Spleen (tissue), 11 donors: ENCODE data around the gene DOK5. TPM values are rescaled to one million over a fixed set of nuclear protein-coding genes. Genes with fewer than 3 reads are reported as not detected.

Experiments
- DNase-seq: peaks from one replicate; pipeline ENCODE4 v3.0.0-alpha.2; 2020
- H3K27ac ChIP-seq, 8 donors: fragments of 200-600 bp; sonication (generic) in 7 of 8; 1 replicate in 4 of 8; 2 replicates in 4 of 8; pipeline versions ENCODE4 v1.5.0 to v1.8.0; 2016 to 2021; ENCODE audit warnings: inconsistent platforms in 4 of 8, mild to moderate bottlenecking in 4 of 8, moderate library complexity in 1 of 8
- H3K27me3 ChIP-seq, 7 donors: fragments of 200-600 bp; sonication (generic) in 6 of 7; replicated peaks in 1 of 7; 1 replicate in 4 of 7; 2 replicates in 3 of 7; pipeline versions ENCODE4 v1.5.0 to v1.8.0; 2016 to 2021; ENCODE audit warnings: inconsistent platforms in 3 of 7, mild to moderate bottlenecking in 1 of 7
- H3K36me3 ChIP-seq, 6 donors: fragments of 200-600 bp; sonication (generic) in 5 of 6; 1 replicate in 4 of 6; 2 replicates in 2 of 6; pipeline versions ENCODE4 v1.5.0 to v1.8.0; 2016 to 2021; ENCODE audit warnings: inconsistent platforms in 2 of 6
- H3K4me1 ChIP-seq, 6 donors: fragments of 200-600 bp; sonication (generic) in 5 of 6; 1 replicate in 3 of 6; 2 replicates in 3 of 6; pipeline versions ENCODE4 v1.5.0 to v1.8.0; 2016 to 2021; ENCODE audit warnings: inconsistent platforms in 3 of 6
- H3K4me3 ChIP-seq, 8 donors: fragments of 200-600 bp; sonication (generic) in 7 of 8; 1 replicate in 4 of 8; 2 replicates in 4 of 8; pipeline versions ENCODE4 v1.5.0 to v1.8.0; 2016 to 2021; ENCODE audit warnings: inconsistent platforms in 4 of 8, mild to moderate bottlenecking in 4 of 8, moderate library complexity in 2 of 8
- H3K9me3 ChIP-seq, 8 donors: fragments of 200-600 bp; sonication (generic) in 7 of 8; 1 replicate in 4 of 8; 2 replicates in 4 of 8; pipeline versions ENCODE4 v1.5.0 to v1.8.0; 2016 to 2021; ENCODE audit warnings: inconsistent platforms in 4 of 8
- CTCF ChIP-seq, 11 experiments: fragments of 200-600 bp in 7 of 11; fragments of 450-650 bp in 4 of 11; sonication (generic) in 4 of 11; IDR thresholded peaks in 8 of 11; conservative IDR thresholded peaks in 3 of 11; 1 replicate in 7 of 11; 2 replicates in 4 of 11; pipeline versions ENCODE4 v1.4.0 to v1.8.0; 2016 to 2021; ENCODE audit warnings: antibody characterized with exemption in 11 of 11, inconsistent platforms in 4 of 11, mild to moderate bottlenecking in 1 of 11
- POLR2A ChIP-seq, 3 donors: fragments of 450-650 bp; IDR thresholded peaks; one replicate each; pipeline ENCODE4 v1.5.1; 2017; ENCODE audit warnings: antibody characterized with exemption in 3 of 3, mild to moderate bottlenecking in 1 of 3
- POLR2AphosphoS5 ChIP-seq, 3 donors: sonication (generic); formaldehyde crosslinking; IDR thresholded peaks; one replicate each; pipeline ENCODE4 v1.5.1; 2017; ENCODE audit warnings: antibody characterized with exemption in 3 of 3
- WGBS, 5 donors: extraction: QIAGEN DNeasy Blood & Tissue Kit in 3 of 5; methylation state at CpG; one replicate each; pipeline versions ENCODE4 v1.1.5 to v1.1.7; 2013 to 2018; 5-methylcytosine and 5-hydroxymethylcytosine counted together
- intact Hi-C: fragments of 100-400 bp; cut with DNase I; formaldehyde crosslinking; loops from one replicate; pipeline ENCODE4 v1.15.0; 2023; ENCODE audit warnings: low total_unique reads
- polyA plus RNA-seq, 3 donors: library from polyadenylated mRNA; stranded (reverse); fragments of 200-250 nt; gene quantifications; one replicate each; pipeline ENCODE4 v1.2.1, GENCODE V29; 2013
- total RNA-seq, 7 donors: library from RNA; depleted of rRNA in 3 of 7; stranded (reverse); fragments of >200 nt in 3 of 7; fragmentation: NEBNext Ultra II Directional in 4 of 7; extraction: Animal tissue kit (Norgen Biotek cat#: 25700) in 4 of 7; gene quantifications; one replicate each; pipeline versions ENCODE4 v1.1.0 to v1.2.1, GENCODE V29; 2016 to 2021
- donor health status: healthy with polysubstance abuse.
- donor health status: DM: no; HTN: no; CAD: no; lungs with moderate emphysema.
- donor health status: DM: no; HTN: no; CAD: no.
- donor health status: Bipolar disorder and iron deficiency.
- donor health status: healthy.
- donor health status: DM: no; HTN: no; CAD: no.
- donor health status: DM: yes; HTN: yes; CAD: no.

Gene DOK5
- total and polyA plus RNA-seq, 10 donors = 0.17 to 0.73 (median 0.53) TPM; not detected in 3

- H3K4me1 ChIP-seq = no peaks in the 10 kb centered on the region
- peaks cover 0 to 6% (median 0%) of the 10 kb centered on the region in 7 donors for H3K27me3 ChIP-seq
- WGBS, 5 donors = 85 to 96% (median 90%) methylated on average over 8 of the region's 8 CpGs
- DNase-seq = no peak
- H3K9me3 ChIP-seq = no peaks in the 10 kb centered on the region
- H3K36me3 ChIP-seq = no peaks in the 10 kb centered on the region
- H3K4me3 ChIP-seq = no peak overlapping the region
- H3K27ac ChIP-seq = no peak overlapping the region
- no peak for TF ChIP-seq POLR2AphosphoS5 (IDR thresholded peaks at IDR 0.05)
- TF ChIP-seq CTCF (IDR thresholded peaks at IDR 0.05 in 8 of 11, conservative IDR thresholded peaks at IDR 0.05 in 3 of 11) = no peak
- no peak for TF ChIP-seq POLR2A (IDR thresholded peaks at IDR 0.05)
- intact Hi-C loops = loop anchor here (10.0 kb wide), 1 partner anchor 425 kb away; no protein-coding TSS in a partner anchor
These were observed 164.5 kb downstream of the DOK5 start for GRCh38 chr20:54639941-54640340.

GRCh38 chr20:54640800-54641199, 165.4 kb downstream of the DOK5 start:
- 60 to 72% (median 65%) methylated on average over 2 of the region's 2 CpGs for WGBS, 5 donors
- Histone ChIP-seq H3K4me3 (no peak overlapping the region), H3K36me3 (no peaks in the 10 kb centered on the region), H3K27me3 (peaks cover 0 to 6% (median 0%) of the 10 kb centered on the region in 7 donors), H3K4me1 (no peaks in the 10 kb centered on the region), H3K9me3 (no peaks in the 10 kb centered on the region), H3K27ac (no peak overlapping the region)
- TF ChIP-seq POLR2A (IDR thresholded peaks at IDR 0.05) = no peak
- TF ChIP-seq POLR2AphosphoS5 (IDR thresholded peaks at IDR 0.05) = no peak
- no peak for TF ChIP-seq CTCF (IDR thresholded peaks at IDR 0.05 in 8 of 11, conservative IDR thresholded peaks at IDR 0.05 in 3 of 11)
- no peak for DNase-seq
- intact Hi-C loops = loop anchor here (10.0 kb wide), 1 partner anchor 426 kb away; no protein-coding TSS in a partner anchor

- intact Hi-C loops = loop anchor here (10.0 kb wide), 1 partner anchor 428 kb away; no protein-coding TSS in a partner anchor
- WGBS, 5 donors = 88 to 91% (median 91%) methylated on average over 17 to 18 of the region's 18 CpGs
- H3K4me3 ChIP-seq = no peak overlapping the region
These were observed 167.7 kb downstream of the DOK5 start for GRCh38 chr20:54642864-54643667.

More at GRCh38 chr20:54642864-54643667, 167.7 kb downstream of the DOK5 start:
- no peaks in the 10 kb centered on the region for H3K9me3 ChIP-seq
- H3K4me1 ChIP-seq = no peaks in the 10 kb centered on the region
- no peak for TF ChIP-seq POLR2A (IDR thresholded peaks at IDR 0.05)
- TF ChIP-seq POLR2AphosphoS5 (IDR thresholded peaks at IDR 0.05) = no peak
- no peak for TF ChIP-seq CTCF (IDR thresholded peaks at IDR 0.05 in 8 of 11, conservative IDR thresholded peaks at IDR 0.05 in 3 of 11)
- no peak overlapping the region for H3K27ac ChIP-seq
- no peaks in the 10 kb centered on the region for H3K36me3 ChIP-seq
- no peak for DNase-seq
- H3K27me3 ChIP-seq = peaks cover 0 to 6% (median 0%) of the 10 kb centered on the region in 7 donors
